SK-N-SH treated with all-trans-retinoic acid at 6 μM for 48 hours (cell line): ENCODE results near the gene VPS13C.

ENCODE experiments used
- ATAC-seq: fragments of 200-7000 bp; cut with Tn5 transposase; 3 replicates; pipeline ENCODE4 v1.9.1; 2020; ENCODE audit warnings: mild to moderate bottlenecking, moderate library complexity
- ARNTL ChIP-seq: fragments of 450-650 bp; formaldehyde crosslinking; IDR thresholded peaks from 2 replicates; pipeline ENCODE4 v1.5.0; 2020; ENCODE audit warnings: low read depth, mild to moderate bottlenecking, moderate library complexity, borderline replicate concordance
- BACH2 ChIP-seq: fragments of 250-450 bp; sonication (Bioruptor Pico); IDR thresholded peaks from 2 replicates; pipeline ENCODE4 v1.9.0; 2021; ENCODE audit warnings: mild to moderate bottlenecking, borderline replicate concordance
- ESRRG ChIP-seq: fragments of 250-450 bp; sonication (Bioruptor Pico); IDR thresholded peaks from 2 replicates; pipeline ENCODE4 v1.6.1; 2021; ENCODE audit warnings: mild to moderate bottlenecking
- GLIS3 ChIP-seq: fragments of 250-450 bp; sonication (Bioruptor Pico); IDR thresholded peaks from 2 replicates; pipeline ENCODE4 v1.5.0; 2020; ENCODE audit warnings: mild to moderate bottlenecking, moderate library complexity
- ISL1 ChIP-seq: fragments of 250-450 bp; sonication (Bioruptor Pico); IDR thresholded peaks from 2 replicates; pipeline ENCODE4 v2.1.2; 2022; ENCODE audit warnings: mild to moderate bottlenecking, moderate library complexity
- OSR1 ChIP-seq: fragments of 250-450 bp; sonication (Bioruptor Pico); IDR thresholded peaks from 2 replicates; pipeline ENCODE4 v1.8.0; 2022; ENCODE audit warnings: moderate library complexity, mild to moderate bottlenecking, inconsistent platforms
- PPARA ChIP-seq: fragments of 250-450 bp; sonication (Bioruptor Pico); IDR thresholded peaks from 2 replicates; pipeline ENCODE4 v1.5.0; 2020; ENCODE audit warnings: mild to moderate bottlenecking, borderline replicate concordance
- RARB ChIP-seq: fragments of 250-450 bp; sonication (Bioruptor Pico); IDR thresholded peaks from 2 replicates; pipeline ENCODE4 v1.8.0; 2021; ENCODE audit warnings: mild to moderate bottlenecking, moderate library complexity
- SNAI2 ChIP-seq: fragments of 250-450 bp; sonication (Bioruptor Pico); IDR thresholded peaks from 2 replicates; pipeline ENCODE4 v1.5.0; 2020; ENCODE audit warnings: mild to moderate bottlenecking, moderate library complexity
- TCF4 ChIP-seq: fragments of 250-450 bp; sonication (Bioruptor Pico); IDR thresholded peaks from 2 replicates; pipeline ENCODE4 v1.8.0; 2021; ENCODE audit warnings: mild to moderate bottlenecking, moderate library complexity, borderline replicate concordance
- TOX ChIP-seq: fragments of 250-450 bp; sonication (Bioruptor Pico); IDR thresholded peaks from 2 replicates; pipeline ENCODE4 v1.8.0; 2021; ENCODE audit warnings: mild to moderate bottlenecking, moderate library complexity, borderline replicate concordance
- ZC3H10 ChIP-seq: fragments of 250-450 bp; sonication (Bioruptor Pico); IDR thresholded peaks from 2 replicates; pipeline ENCODE4 v1.5.1; 2021; ENCODE audit warnings: mild to moderate bottlenecking, moderate library complexity
- ZFP3 ChIP-seq: fragments of 250-450 bp; sonication (Bioruptor Pico); IDR thresholded peaks from 2 replicates; pipeline ENCODE4 v1.5.0; 2020; ENCODE audit warnings: mild to moderate bottlenecking, moderate library complexity
- ZFP30 ChIP-seq: fragments of 450-650 bp; formaldehyde crosslinking; IDR thresholded peaks from 2 replicates; pipeline ENCODE4 v1.5.0; 2022; ENCODE audit warnings: mild to moderate bottlenecking, moderate library complexity
- ZNF565 ChIP-seq: fragments of 450-650 bp; formaldehyde crosslinking; conservative IDR thresholded peaks from 2 replicates; pipeline ENCODE4 v1.5.0; 2020; ENCODE audit warnings: low read depth, mild to moderate bottlenecking, moderate library complexity
- ZNF70 ChIP-seq: fragments of 450-650 bp; formaldehyde crosslinking; IDR thresholded peaks from 2 replicates; pipeline ENCODE4 v1.5.0; 2020; ENCODE audit warnings: mild to moderate bottlenecking, moderate library complexity
- TF ChIP-seq, protein P1 (sequence below): fragments of 250-450 bp; sonication (Bioruptor Pico); IDR thresholded peaks from 2 replicates; pipeline ENCODE4 v1.8.0; 2021; ENCODE audit warnings: low read depth, mild to moderate bottlenecking, moderate library complexity, borderline replicate concordance
- TF ChIP-seq, protein P2 (sequence below): fragments of 250-450 bp; sonication (Bioruptor Pico); IDR thresholded peaks from 2 replicates; pipeline ENCODE4 v1.5.1; 2021; ENCODE audit warnings: mild to moderate bottlenecking, moderate library complexity
- TF ChIP-seq, protein P3 (sequence below): fragments of 250-450 bp; sonication (Bioruptor Pico); IDR thresholded peaks from 2 replicates; pipeline ENCODE4 v1.5.1; 2020; ENCODE audit warnings: low read depth, mild to moderate bottlenecking, moderate library complexity
- TF ChIP-seq, protein P4 (sequence below): fragments of 250-450 bp; sonication (Bioruptor Pico); IDR thresholded peaks from 2 replicates; pipeline ENCODE4 v1.5.0; 2020; ENCODE audit warnings: mild to moderate bottlenecking, moderate library complexity
- TF ChIP-seq, protein P5 (sequence below): fragments of 250-450 bp; sonication (Bioruptor Pico); IDR thresholded peaks from 2 replicates; pipeline ENCODE4 v1.8.0; 2020; ENCODE audit warnings: mild to moderate bottlenecking, moderate library complexity, borderline replicate concordance

VPS13C gene

DNA sequence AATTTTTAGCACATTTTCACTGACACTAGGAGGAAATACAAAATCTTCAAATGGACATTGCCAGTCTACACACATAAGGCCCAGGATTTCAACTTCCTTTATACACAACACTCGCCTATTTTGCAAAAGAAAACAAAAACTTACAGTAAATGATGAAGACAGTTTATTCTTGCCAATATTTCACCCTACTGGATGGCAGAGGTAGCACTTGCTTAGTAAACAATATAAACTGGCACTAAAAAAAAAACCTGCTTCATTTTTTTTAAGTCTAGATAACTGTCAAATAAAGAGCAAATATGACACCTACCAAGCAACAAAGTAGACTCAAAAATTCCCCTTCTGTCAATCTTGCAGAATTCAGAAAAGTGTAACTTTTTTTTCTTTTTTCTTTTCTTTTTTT is 204.0 kb downstream of the VPS13C start:
- no peak for ATAC-seq

DNA sequence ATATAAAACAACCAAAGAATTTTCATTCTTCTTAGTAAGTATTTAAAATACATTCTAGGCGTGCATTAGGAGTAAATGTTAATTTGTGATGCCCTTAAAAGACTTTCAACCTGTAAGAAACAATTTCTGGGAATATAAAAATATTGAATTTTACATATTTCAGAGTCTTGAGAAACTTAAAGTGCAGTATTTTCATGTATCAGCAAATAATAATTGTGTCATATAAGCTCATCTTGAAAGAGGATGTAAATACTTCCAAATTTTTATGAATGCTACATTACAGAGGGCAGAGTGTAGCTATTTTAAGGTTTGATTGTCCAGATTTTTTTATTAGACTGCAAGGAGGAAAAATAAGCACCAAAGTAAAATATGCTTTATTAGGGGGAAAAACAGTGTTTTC is 207.1 kb downstream of the VPS13C start:
- TF ChIP-seq SNAI2 (CRISPR knock-in tag) = no peak
- TF ChIP-seq, protein P1, sequence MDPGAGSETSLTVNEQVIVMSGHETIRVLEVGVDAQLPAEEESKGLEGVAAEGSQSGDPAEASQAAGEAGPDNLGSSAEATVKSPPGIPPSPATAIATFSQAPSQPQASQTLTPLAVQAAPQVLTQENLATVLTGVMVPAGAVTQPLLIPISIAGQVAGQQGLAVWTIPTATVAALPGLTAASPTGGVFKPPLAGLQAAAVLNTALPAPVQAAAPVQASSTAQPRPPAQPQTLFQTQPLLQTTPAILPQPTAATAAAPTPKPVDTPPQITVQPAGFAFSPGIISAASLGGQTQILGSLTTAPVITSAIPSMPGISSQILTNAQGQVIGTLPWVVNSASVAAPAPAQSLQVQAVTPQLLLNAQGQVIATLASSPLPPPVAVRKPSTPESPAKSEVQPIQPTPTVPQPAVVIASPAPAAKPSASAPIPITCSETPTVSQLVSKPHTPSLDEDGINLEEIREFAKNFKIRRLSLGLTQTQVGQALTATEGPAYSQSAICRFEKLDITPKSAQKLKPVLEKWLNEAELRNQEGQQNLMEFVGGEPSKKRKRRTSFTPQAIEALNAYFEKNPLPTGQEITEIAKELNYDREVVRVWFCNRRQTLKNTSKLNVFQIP = no peak
- no peak for TF ChIP-seq TOX (CRISPR knock-in tag)
- no peak for TF ChIP-seq GLIS3
- no peak for TF ChIP-seq RARB (CRISPR knock-in tag)
- no peak for TF ChIP-seq BACH2
- TF ChIP-seq ZNF565 (CRISPR knock-in tag) = no peak
- no peak for TF ChIP-seq ZNF70 (CRISPR knock-in tag)
- no peak for TF ChIP-seq ARNTL (CRISPR knock-in tag)
- no peak for TF ChIP-seq TCF4 (CRISPR knock-in tag)
- TF ChIP-seq ESRRG (CRISPR knock-in tag) = no peak
- no peak for TF ChIP-seq ZFP30 (CRISPR knock-in tag)
- no peak for ATAC-seq

More for the DNA sequence above, 204.0 kb downstream of the VPS13C start:
- TF ChIP-seq GLIS3 (no peak), PPARA (CRISPR knock-in tag) (no peak), ZFP3 (CRISPR knock-in tag) (no peak)
- TF ChIP-seq, protein P2, sequence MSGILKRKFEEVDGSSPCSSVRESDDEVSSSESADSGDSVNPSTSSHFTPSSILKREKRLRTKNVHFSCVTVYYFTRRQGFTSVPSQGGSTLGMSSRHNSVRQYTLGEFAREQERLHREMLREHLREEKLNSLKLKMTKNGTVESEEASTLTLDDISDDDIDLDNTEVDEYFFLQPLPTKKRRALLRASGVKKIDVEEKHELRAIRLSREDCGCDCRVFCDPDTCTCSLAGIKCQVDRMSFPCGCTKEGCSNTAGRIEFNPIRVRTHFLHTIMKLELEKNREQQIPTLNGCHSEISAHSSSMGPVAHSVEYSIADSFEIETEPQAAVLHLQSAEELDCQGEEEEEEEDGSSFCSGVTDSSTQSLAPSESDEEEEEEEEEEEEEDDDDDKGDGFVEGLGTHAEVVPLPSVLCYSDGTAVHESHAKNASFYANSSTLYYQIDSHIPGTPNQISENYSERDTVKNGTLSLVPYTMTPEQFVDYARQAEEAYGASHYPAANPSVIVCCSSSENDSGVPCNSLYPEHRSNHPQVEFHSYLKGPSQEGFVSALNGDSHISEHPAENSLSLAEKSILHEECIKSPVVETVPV (CRISPR knock-in tag) = no peak

DNA sequence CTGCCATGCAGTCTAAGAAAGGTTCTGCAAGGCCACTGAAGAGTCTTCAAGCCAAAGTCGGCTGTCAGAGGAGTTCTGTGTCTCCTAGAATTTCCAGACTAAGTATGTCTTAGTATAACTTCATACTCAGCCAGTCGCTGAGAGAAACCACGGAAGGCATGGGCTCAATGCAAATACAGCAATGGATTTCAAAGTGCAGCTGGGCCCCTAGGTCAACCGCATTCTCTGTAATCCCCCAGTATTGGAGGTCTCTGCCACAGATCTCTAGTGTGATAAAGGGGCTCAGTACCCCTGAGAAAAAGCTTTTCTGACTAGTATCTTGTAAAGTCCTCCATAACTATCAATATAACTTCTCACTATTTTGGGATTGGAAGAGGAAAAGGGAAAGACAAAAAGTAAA is 208.3 kb downstream of the VPS13C start:
- TF ChIP-seq, protein P3, sequence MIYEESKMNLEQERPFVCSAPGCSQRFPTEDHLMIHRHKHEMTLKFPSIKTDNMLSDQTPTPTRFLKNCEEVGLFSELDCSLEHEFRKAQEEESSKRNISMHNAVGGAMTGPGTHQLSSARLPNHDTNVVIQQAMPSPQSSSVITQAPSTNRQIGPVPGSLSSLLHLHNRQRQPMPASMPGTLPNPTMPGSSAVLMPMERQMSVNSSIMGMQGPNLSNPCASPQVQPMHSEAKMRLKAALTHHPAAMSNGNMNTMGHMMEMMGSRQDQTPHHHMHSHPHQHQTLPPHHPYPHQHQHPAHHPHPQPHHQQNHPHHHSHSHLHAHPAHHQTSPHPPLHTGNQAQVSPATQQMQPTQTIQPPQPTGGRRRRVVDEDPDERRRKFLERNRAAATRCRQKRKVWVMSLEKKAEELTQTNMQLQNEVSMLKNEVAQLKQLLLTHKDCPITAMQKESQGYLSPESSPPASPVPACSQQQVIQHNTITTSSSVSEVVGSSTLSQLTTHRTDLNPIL = no peak
- TF ChIP-seq RARB (CRISPR knock-in tag) (no peak), ZNF565 (CRISPR knock-in tag) (no peak), ISL1 (CRISPR knock-in tag) (no peak), GLIS3 (no peak), TOX (CRISPR knock-in tag) (no peak), ZC3H10 (no peak), ARNTL (CRISPR knock-in tag) (no peak), OSR1 (CRISPR knock-in tag) (no peak), TCF4 (CRISPR knock-in tag) (no peak)
- TF ChIP-seq, protein P4, sequence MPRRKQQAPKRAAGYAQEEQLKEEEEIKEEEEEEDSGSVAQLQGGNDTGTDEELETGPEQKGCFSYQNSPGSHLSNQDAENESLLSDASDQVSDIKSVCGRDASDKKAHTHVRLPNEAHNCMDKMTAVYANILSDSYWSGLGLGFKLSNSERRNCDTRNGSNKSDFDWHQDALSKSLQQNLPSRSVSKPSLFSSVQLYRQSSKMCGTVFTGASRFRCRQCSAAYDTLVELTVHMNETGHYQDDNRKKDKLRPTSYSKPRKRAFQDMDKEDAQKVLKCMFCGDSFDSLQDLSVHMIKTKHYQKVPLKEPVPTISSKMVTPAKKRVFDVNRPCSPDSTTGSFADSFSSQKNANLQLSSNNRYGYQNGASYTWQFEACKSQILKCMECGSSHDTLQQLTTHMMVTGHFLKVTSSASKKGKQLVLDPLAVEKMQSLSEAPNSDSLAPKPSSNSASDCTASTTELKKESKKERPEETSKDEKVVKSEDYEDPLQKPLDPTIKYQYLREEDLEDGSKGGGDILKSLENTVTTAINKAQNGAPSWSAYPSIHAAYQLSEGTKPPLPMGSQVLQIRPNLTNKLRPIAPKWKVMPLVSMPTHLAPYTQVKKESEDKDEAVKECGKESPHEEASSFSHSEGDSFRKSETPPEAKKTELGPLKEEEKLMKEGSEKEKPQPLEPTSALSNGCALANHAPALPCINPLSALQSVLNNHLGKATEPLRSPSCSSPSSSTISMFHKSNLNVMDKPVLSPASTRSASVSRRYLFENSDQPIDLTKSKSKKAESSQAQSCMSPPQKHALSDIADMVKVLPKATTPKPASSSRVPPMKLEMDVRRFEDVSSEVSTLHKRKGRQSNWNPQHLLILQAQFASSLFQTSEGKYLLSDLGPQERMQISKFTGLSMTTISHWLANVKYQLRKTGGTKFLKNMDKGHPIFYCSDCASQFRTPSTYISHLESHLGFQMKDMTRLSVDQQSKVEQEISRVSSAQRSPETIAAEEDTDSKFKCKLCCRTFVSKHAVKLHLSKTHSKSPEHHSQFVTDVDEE (CRISPR knock-in tag) = no peak
- TF ChIP-seq, all 23 proteins: peak for 0
- ATAC-seq = no peak

DNA sequence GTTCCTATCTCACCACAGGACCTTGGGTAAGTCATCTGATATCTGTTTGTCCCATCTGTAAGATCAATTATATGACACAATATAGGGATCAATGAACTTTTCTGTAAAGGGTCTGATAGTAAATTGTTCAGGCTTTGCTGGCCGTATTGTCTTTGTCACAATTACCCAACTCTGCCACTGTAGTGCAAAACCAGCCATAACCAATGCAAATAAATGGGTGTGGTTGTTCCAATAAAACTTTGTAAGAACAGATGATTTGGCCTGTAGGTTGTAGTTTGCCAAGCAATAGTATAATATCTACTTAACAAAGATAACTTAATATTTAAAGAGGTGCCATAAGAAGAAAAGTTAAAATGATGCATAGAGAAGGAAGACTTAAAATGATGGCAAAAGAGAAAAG is 210.8 kb downstream of the VPS13C start:
- ATAC-seq = no peak

More for the DNA sequence above, 210.8 kb downstream of the VPS13C start:
- TF ChIP-seq, protein P3 = no peak
- no peak for TF ChIP-seq ZC3H10
- TF ChIP-seq PPARA (CRISPR knock-in tag) = no peak
- no peak for TF ChIP-seq ISL1 (CRISPR knock-in tag)
- TF ChIP-seq, protein P5, sequence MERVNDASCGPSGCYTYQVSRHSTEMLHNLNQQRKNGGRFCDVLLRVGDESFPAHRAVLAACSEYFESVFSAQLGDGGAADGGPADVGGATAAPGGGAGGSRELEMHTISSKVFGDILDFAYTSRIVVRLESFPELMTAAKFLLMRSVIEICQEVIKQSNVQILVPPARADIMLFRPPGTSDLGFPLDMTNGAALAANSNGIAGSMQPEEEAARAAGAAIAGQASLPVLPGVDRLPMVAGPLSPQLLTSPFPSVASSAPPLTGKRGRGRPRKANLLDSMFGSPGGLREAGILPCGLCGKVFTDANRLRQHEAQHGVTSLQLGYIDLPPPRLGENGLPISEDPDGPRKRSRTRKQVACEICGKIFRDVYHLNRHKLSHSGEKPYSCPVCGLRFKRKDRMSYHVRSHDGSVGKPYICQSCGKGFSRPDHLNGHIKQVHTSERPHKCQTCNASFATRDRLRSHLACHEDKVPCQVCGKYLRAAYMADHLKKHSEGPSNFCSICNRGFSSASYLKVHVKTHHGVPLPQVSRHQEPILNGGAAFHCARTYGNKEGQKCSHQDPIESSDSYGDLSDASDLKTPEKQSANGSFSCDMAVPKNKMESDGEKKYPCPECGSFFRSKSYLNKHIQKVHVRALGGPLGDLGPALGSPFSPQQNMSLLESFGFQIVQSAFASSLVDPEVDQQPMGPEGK (CRISPR knock-in tag) = no peak
- no peak for TF ChIP-seq SNAI2 (CRISPR knock-in tag)
- no peak for TF ChIP-seq ESRRG (CRISPR knock-in tag)
- no peak for TF ChIP-seq ZFP3 (CRISPR knock-in tag)
- TF ChIP-seq, all 23 proteins: peak for 0
